Stimulated activated CD4-positive, alpha-beta T cell treated with anti-CD3 and anti-CD28 coated beads, Interleukin-4, amount 100 ng/mL, for 1 hour (primary cell): ENCODE results near the gene GARNL3.
A peak's percentile ranks its signal among the peaks of the same experiment; 100 is the strongest.

Experiments used
- DNase-seq: peaks from one replicate; pipeline ENCODE4 v3.0.0-alpha.2; 2020

GARNL3 gene

GRCh38 chr9:127280880-127281660 is 16.5 kb downstream of the GARNL3 start:
- no peak for DNase-seq

GRCh38 chr9:127281891-127282290 is 17.3 kb downstream of the GARNL3 start:
- DNase-seq = no peak

GRCh38 chr9:127282611-127283010 is 18.0 kb downstream of the GARNL3 start:
- DNase-seq = no peak

- DNase-seq = no peak
Measured at GRCh38 chr9:127283135-127283534, 18.6 kb downstream of the GARNL3 start.

- peak; percentile 16 for DNase-seq
Measured at GRCh38 chr9:127283917-127284497, 19.4 kb downstream of the GARNL3 start.

GRCh38 chr9:127285965-127286364 is 21.4 kb downstream of the GARNL3 start:
- no peak for DNase-seq

GRCh38 chr9:127290561-127291065 is 26.0 kb downstream of the GARNL3 start:
- DNase-seq = no peak

GRCh38 chr9:127291246-127291778 is 26.7 kb downstream of the GARNL3 start:
- DNase-seq = no peak

GRCh38 chr9:127292415-127292814 is 27.8 kb downstream of the GARNL3 start:
- no peak for DNase-seq

- DNase-seq = no peak
Measured at GRCh38 chr9:127293328-127293727, 28.8 kb downstream of the GARNL3 start.

GRCh38 chr9:127293767-127294166 is 29.2 kb downstream of the GARNL3 start:
- no peak for DNase-seq

- DNase-seq = no peak
Measured at GRCh38 chr9:127295005-127295404, 30.4 kb downstream of the GARNL3 start.

- no peak for DNase-seq
Measured at GRCh38 chr9:127300886-127301447, 36.4 kb downstream of the GARNL3 start.

- no peak for DNase-seq
Measured at GRCh38 chr9:127303830-127304229, 39.3 kb downstream of the GARNL3 start.

GRCh38 chr9:127305206-127305837 is 40.7 kb downstream of the GARNL3 start:
- DNase-seq = no peak

- DNase-seq = no peak
Measured at GRCh38 chr9:127305838-127306226, 41.3 kb downstream of the GARNL3 start.

GRCh38 chr9:127307802-127308201 is 43.2 kb downstream of the GARNL3 start:
- DNase-seq = no peak

GRCh38 chr9:127308652-127309434 is 44.3 kb downstream of the GARNL3 start:
- DNase-seq = no peak

- DNase-seq = no peak
Measured at GRCh38 chr9:127309715-127310114, 45.1 kb downstream of the GARNL3 start.

GRCh38 chr9:127311239-127311741 is 46.7 kb downstream of the GARNL3 start:
- no peak for DNase-seq

- no peak for DNase-seq
Measured at GRCh38 chr9:127313042-127313560, 48.5 kb downstream of the GARNL3 start.

- DNase-seq = no peak
Measured at GRCh38 chr9:127314911-127315310, 50.3 kb downstream of the GARNL3 start.
